Islet of Langerhans (tissue), 1 donor: ENCODE results near the gene LRMDA.

Experiments
- FAIRE-seq: peaks from one replicate; lab custom pipeline; 2011; peaks lifted over from hg19 to GRCh38; lab: Jason Lieb, UNC

Gene LRMDA

DNA sequence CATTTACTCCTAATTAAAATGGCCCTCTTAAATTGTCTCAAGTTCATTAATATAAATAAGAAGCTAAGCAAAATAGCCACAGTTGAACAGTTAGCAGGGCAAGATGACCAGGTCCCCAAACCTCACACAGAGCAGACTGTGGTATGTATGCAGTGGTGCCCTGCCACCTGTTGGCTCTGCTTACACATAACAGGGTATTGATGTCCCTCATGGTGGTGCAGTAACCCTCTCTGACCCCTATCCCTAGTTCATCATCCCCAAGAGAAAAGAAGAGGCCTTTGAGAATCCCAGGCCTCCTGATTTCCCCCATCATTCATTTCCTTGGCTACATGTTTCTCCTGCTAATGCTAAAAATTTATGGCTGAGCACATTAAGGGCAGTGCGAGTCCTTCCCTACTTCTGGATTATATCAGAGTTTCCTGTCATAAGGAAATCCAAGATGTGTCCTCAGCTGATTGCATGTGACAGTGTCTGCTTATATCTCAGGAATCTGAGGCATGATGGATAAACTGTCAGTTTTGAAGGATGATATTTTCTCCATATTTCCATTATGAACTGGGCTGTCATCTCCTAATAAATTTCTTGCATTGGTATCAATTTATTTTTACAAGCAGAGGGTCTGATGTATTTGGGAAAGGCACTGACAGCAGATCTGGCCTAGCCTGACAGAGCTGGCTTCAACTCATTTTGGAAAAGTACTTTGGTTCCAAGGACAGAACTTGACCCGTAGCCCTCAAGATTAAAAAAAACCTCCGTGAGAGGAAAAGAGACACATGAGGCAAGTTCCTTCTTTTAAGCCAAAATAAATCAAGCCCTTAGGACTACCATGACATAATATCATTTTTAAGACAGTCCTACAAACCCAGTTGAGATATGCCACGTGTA, 880.6 kb downstream of the LRMDA start:
- no peak for FAIRE-seq

DNA sequence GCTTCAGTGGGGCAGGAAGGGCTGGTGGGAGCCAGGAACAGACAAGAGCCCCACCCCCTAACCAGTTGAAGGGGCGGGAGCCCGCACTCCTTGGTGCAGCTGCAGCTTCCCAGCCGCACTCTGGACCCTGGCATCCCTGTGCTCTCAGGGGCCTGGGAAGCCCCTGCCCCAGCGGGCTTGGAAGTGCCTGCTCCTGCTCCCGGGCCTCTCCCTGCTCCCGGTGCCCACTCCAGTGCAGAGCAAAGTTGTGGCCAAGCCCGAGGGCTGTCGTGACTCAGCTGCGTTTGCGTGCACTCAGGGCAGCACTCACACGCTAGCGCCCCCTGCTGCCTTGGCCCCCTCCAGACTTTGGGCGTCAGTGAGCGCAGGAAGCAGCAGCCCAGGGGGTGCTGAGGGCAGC, 883.8 kb downstream of the LRMDA start:
- no peak for FAIRE-seq

DNA sequence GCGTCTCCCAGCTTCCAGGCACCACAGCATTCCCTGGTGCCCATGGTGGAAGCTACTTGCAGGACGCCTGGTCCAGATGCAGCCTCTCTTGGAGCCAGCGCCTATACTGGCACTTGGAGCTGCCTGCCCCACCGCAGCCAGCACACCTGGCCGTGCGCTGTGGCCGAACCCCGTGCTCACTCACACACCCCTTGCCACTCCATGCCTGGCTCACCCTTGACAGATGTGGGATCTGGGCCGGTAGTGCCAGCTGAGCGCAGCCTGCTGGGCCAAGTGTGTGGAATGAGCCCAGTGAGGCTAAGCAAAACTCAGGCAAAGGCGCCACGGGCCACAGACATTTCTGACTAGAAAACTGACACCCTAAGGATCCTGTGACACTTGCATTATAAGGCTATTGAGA, 884.8 kb downstream of the LRMDA start:
- no peak for FAIRE-seq

- FAIRE-seq: no peak
These were observed 885.7 kb downstream of the LRMDA start for GRCh38 chr10:76317078-76317477.

DNA sequence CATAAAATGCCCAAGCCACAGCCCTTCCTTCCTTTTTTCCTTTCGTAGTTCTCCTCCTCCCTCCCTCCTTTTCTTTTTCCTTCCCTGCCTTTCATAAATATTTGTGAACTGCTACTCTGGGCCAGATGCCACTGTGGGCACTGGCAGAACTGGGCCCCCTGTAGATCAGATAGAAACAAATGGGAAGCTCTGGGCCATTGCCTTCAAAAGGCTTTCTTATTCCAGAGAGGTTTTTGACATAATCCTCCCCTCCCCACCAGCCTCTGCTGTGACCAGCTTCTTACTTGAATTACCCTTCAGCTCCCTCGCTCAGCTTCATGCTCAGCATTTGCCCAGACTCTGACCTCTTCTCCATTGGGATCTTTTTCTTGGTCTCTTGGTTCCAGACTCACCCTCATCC, 886.8 kb downstream of the LRMDA start:
- no peak for FAIRE-seq

GRCh38 chr10:76319661-76320060, 888.2 kb downstream of the LRMDA start:
- FAIRE-seq: no peak

- FAIRE-seq: no peak
These were observed 892.9 kb downstream of the LRMDA start for GRCh38 chr10:76324283-76324682.

DNA sequence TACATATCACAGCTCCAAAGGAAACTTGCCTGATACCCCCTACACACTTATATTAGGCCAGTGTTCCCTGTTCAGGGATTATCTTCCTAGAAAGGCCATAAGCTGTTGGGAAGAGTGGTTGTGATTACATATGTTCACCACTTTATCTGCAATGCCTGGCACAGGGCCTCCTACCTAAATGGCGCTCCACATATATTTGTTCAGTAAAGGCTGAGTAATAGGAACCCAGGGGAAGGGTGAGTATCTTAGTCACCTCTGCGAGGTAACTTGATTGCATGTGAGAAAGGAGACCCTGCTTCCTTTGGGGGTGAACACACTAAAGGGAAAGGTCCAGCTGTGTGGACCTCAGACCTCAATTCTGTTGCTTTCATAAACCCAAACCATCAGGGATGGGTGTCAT, 896.0 kb downstream of the LRMDA start:
- FAIRE-seq: no peak

DNA sequence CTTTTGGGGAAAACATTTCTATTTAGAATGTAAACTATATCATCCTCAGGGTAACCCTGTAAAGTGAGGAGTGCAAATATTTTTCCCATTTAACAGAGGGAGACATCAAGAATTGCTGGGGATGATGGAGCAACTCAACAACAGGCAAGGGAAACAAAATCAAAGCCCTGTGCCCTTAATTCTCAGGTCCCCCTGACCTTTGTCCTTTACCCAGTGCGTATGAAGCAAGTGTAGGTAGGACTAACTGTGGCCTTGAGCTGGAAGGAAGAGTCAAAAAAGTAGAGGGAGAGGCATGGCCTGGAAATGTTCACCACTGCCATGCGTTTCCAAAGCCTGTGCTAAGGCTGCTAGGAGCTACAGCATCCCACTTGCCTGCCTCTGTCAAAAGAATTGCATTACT, 896.9 kb downstream of the LRMDA start:
- FAIRE-seq: no peak

- peak; percentile 30 for FAIRE-seq
These were observed 898.6 kb downstream of the LRMDA start for GRCh38 chr10:76329891-76330575.

DNA sequence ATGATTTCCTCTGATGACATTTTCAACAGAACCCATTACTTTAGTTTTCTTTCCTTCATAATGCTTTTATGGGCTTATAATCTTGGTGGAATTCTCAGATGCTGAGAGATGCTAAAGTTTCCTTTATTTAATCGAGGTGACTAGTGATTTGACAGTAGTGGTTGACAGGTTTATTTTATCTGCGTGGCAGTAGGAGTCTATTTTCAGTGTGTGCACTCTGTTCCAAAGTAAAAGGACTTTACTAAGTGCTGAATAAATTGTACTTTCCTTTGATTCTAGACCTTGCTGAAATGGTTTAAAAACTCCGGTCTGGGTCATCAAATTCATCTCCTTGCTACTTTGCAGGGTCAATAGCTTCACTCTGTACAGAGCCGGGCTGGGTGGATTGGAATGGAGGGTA, 900.3 kb downstream of the LRMDA start:
- no peak for FAIRE-seq

DNA sequence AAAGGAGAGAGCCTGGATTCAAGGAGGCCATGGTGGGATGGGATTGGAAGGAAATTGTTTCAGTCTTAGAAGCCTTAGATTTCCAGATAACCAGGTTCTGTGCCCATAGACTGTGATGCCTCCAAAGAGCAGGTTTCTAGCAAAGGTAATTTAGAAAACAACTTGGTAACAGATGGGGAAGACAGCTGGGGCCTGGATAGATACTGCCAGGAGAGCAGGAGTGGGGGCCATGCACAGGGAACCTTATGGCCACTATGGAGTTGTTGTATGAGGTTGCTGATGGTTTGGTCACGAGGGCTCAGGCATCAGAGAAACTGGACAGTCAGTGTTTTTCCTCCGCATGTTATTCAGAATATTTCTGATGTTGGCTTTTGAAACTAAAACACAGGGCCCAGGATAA, 901.9 kb downstream of the LRMDA start:
- FAIRE-seq: no peak

DNA sequence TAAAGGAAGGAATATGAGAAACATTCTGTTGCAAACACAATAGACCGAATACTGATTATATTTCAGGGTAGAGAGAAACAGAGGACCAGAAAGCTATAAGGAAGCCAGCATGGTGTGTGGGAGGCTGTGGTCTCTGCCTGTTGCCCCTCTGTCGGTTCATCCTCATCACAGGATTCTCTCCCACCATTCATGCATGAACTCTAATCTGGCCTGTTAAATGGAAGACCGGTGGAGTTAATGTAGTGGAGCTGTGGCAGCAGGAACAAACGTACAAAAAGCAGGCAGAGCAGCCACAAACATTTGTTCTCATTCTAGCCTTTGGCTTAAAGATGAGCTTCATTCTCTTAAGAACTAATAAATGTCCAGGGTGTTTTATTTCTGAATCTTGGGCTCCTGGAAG, 902.4 kb downstream of the LRMDA start:
- no peak for FAIRE-seq

DNA sequence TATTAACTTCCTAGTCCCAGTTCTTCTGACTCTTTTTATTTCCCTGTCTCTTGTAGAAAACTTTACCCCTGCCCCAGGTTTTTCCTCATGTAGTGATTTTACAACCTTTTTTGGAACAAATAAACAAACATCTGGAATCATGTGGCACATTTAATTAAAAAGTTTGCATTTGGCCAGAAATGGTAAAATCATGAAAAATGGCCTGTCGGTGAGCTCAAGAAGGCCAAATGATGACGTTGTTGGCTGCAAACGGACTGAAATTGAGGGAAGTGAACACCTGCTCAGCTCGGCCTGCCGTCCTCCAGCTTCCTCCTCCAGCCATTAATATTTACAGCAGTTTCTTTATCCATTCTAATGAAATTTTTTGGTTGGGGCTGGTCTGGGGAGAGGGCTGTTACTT, 902.8 kb downstream of the LRMDA start:
- no peak for FAIRE-seq

DNA sequence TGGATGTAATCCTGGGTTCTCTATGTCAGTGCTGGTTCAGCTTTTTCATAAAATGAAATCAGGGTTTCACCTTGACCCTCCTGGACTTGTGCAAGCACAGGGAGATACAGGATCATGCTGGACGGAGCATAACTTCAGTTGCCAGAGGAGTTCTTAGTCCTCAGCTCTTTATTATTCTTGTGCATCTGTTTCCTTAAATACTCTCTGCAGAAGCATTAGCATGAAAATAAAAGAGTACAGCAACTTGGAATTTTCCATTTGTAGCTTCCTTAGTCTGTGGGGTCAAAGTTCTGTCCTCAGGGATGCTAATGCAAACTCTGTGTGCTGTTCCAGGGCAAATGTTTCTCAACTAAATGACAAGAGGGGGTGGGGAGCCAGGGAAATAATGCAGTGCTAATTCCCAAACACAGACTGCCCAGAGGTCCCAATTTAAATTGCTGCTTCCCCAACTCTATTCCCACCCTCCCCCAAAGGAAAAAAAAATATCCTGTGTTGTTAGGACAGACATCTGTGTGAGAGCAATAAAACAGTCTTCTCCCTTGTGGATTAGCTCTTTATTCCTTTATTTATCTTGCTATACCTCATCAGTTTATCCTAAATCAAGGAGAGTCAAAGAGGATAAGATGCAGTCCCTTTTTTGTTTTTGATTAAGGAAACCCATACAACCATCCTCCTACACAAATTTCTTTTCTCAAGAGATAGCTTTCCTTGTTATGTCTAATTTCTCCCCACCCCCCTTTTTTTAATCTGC, 905.0 kb downstream of the LRMDA start:
- no peak for FAIRE-seq

DNA sequence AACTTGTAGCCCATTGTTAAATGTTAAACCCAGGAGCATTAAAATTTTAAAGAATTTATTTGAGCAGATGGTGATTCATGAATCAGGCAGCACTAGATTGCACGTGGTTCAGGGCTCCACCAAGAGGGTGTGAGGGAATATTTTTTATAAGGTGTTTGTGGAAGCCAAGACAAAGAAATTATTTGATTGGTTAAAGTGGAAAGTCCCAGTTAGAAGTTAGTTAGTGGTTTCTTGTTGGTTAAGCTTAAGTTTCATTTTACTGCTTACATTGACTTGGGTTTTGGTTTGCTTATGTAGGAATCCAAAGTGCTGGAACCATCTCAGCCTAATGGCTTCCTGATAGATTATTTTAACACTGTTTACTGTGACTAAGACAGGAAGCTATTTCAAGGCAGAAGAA, 906.2 kb downstream of the LRMDA start:
- no peak for FAIRE-seq

GRCh38 chr10:76338187-76338586, 906.8 kb downstream of the LRMDA start:
- FAIRE-seq: no peak

- no peak for FAIRE-seq
These were observed 910.3 kb downstream of the LRMDA start for GRCh38 chr10:76341740-76342139.

DNA sequence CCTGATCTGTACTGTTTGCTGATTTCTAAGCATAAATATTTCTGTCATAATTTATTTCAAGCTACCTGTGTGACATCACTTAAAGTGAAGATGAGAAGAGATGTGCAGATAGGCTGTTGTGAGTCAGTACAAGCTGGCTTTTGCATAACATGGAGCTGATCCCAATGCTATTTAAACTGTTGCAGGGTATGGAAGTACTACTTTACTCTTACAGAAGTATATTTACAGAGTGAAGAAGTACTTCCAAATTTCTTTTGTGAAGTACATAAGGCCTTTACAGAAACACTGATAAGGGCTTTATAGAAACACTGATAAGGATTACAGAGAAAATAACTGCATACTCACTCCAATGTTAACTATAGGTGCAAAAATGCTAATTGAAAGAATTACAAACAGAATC, 911.6 kb downstream of the LRMDA start:
- FAIRE-seq: no peak

GRCh38 chr10:76347832-76348231, 916.4 kb downstream of the LRMDA start:
- no peak for FAIRE-seq

- no peak for FAIRE-seq
These were observed 919.2 kb downstream of the LRMDA start for GRCh38 chr10:76350583-76350982.

GRCh38 chr10:76352300-76352699, 920.9 kb downstream of the LRMDA start:
- no peak for FAIRE-seq

DNA sequence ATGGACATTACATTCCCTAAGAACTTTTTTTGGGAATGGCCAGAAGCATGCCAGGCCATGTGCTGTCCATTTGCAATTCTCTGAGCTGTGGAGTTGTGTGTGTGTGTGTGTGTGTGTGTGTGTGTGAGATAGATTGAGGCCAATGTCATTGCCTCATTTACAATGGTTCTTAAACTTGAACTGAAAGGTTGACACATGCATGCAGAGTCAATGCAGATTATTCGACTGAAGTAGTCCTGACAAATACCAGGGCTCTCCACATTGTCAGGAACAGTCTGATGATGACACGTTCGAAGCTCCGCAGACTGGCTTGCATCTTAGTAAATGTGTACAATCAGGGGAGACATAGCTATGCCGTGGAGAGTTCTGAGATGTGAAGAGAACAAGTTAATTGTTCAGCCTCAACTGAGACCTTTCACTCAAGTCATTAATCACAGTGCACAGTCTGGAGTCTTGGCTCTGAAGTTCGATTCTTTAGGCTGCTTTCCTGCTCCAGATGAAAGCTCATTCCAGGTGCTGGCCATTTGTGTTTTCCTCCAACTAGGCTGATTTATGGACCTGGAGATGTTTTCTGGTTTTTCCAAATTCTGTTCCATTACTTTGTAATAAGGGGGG, 921.9 kb downstream of the LRMDA start:
- FAIRE-seq: no peak
